Measurements from ENCODE around the gene PTDSS2. TPM values are rescaled to one million over a fixed set of nuclear protein-coding genes. Genes with fewer than 3 reads are reported as not detected.

Gene PTDSS2
- polyA plus RNA-seq, 1 experiment = 25.8 TPM

- TF ChIP-seq CTCF (IDR thresholded peaks at IDR 0.05; ENCODE audit: insufficient read depth, low read depth, low read length) = peak; percentile 40
- Histone ChIP-seq H3K27me3 (ENCODE audit: control insufficient read depth, insufficient read depth, low read length) (no peaks in the 10 kb centered on the region), H3K4me3 (ENCODE audit: low read depth, low read length) (0 out of 2 replicates have a peak overlapping the region, but pooled peaks have one; percentile 10), H3K36me3 (ENCODE audit: control insufficient read depth, insufficient read depth, low read length) (peaks cover 2% of the 10 kb centered on the region)
- ChIA-PET CTCF (interaction anchor here (0.6 to 2.4 kb wide), 5 partner anchors 9 to 235 kb away, joined by 3 to 18 read pairs (median 3); partner anchors contain the start of gene PTDSS2), POLR2A (interaction anchor here (0.7 kb wide), 1 partner anchor 256 kb away, joined by 3 read pairs; no protein-coding TSS in a partner anchor)
- no peak for DNase-seq (ENCODE audit: low read depth)
These were observed 19.8 kb downstream of the PTDSS2 start for GRCh38 chr11:469684-470560.

DNA sequence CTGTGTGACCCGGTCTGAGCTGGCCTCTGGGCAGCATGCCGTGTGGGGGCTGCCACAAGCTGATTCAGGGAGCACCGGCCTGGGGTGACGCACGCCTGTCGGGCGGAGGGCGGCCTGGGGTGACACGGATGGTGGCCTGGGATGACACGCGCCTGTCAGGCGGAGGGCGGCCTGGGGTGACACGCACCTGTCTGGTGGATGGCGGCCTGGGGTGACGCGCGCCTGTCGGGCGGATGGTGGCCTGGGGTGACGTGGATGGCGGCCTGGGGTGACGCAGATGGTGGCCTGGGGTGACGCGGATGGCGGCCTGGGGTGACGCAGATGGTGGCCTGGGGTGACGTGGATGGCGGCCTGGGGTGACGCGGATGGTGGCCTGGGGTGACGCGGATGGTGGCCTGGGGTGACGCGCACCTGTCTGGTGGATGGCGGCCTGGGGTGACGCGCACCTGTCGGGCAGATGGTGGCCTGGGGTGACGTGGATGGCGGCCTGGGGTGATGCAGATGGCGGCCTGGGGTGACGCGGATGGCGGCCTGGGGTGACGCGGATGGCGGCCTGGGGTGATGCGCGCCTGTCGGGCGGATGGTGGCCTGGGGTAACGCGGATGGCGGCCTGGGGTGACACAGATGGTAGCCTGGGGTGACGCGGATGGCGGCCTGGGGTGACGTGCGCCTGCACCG is 21.5 kb downstream of the PTDSS2 start:
- CTCF ChIA-PET = interaction anchor here (2.4 kb wide), 1 partner anchor 22 kb away, joined by 18 read pairs; the partner anchor contains the start of gene PTDSS2
- no peak for TF ChIP-seq CTCF (IDR thresholded peaks at IDR 0.05; ENCODE audit: insufficient read depth, low read depth, low read length)
- DNase-seq (ENCODE audit: low read depth) = no peak
- no peaks in the 10 kb centered on the region for H3K27me3 ChIP-seq (ENCODE audit: control insufficient read depth, insufficient read depth, low read length)
- H3K36me3 ChIP-seq (ENCODE audit: control insufficient read depth, insufficient read depth, low read length) = no peaks in the 10 kb centered on the region; the same call in none of the 2 replicates
- no peak overlapping the region for H3K4me3 ChIP-seq (ENCODE audit: low read depth, low read length)
- POLR2A ChIA-PET = no interaction called here

- Histone ChIP-seq H3K36me3 (ENCODE audit: control insufficient read depth, insufficient read depth, low read length) (no peaks in the 10 kb centered on the region; the same call in none of the 2 replicates), H3K4me3 (ENCODE audit: low read depth, low read length) (no peak overlapping the region), H3K27me3 (ENCODE audit: control insufficient read depth, insufficient read depth, low read length) (no peaks in the 10 kb centered on the region)
- DNase-seq (ENCODE audit: low read depth) = no peak
- CTCF ChIA-PET = no interaction called here
- POLR2A ChIA-PET = no interaction called here
- TF ChIP-seq CTCF (IDR thresholded peaks at IDR 0.05; ENCODE audit: insufficient read depth, low read depth, low read length) = no peak
These were observed 22.2 kb downstream of the PTDSS2 start for GRCh38 chr11:472272-472671.

- DNase-seq (ENCODE audit: low read depth) = no peak
- Histone ChIP-seq H3K27me3 (ENCODE audit: control insufficient read depth, insufficient read depth, low read length) (no peaks in the 10 kb centered on the region), H3K4me3 (ENCODE audit: low read depth, low read length) (no peak overlapping the region), H3K36me3 (ENCODE audit: control insufficient read depth, insufficient read depth, low read length) (no peaks in the 10 kb centered on the region; the same call in none of the 2 replicates)
- ChIA-PET POLR2A (no interaction called here), CTCF (no interaction called here)
- no peak for TF ChIP-seq CTCF (IDR thresholded peaks at IDR 0.05; ENCODE audit: insufficient read depth, low read depth, low read length)
These were observed 22.7 kb downstream of the PTDSS2 start for GRCh38 chr11:472816-473215.

DNA sequence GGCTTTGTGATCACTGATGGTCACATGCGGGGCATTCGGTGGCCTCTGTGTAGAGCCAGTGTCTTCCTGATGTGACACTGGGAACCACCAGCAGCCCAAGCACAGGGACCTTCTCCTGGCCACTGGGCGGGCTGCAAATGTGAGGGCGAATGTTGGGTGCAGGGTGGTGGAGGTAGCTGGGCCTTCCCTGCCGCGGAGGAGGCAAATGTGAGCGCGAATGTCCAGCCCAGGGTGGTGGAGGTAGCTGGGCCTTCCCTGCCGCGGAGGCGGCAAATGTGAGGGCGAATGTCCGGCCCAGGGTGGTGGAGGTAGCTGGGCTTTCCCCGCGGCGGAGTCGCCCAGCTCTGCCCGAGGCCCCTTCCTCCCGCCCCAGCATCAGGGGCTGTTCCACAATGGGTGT is 23.3 kb downstream of the PTDSS2 start:
- TF ChIP-seq CTCF (IDR thresholded peaks at IDR 0.05; ENCODE audit: insufficient read depth, low read depth, low read length) = no peak
- Histone ChIP-seq H3K36me3 (ENCODE audit: control insufficient read depth, insufficient read depth, low read length) (no peaks in the 10 kb centered on the region; the same call in none of the 2 replicates), H3K27me3 (ENCODE audit: control insufficient read depth, insufficient read depth, low read length) (no peaks in the 10 kb centered on the region), H3K4me3 (ENCODE audit: low read depth, low read length) (no peak overlapping the region)
- CTCF ChIA-PET = interaction anchor here (1.3 kb wide), 1 partner anchor 25 kb away, joined by 3 read pairs; no protein-coding TSS in a partner anchor
- POLR2A ChIA-PET = no interaction called here
- no peak for DNase-seq (ENCODE audit: low read depth)
